Kidney tubule cell (primary cell): ENCODE data around the gene PCSK2.

Experiments used
- DNase-seq: peaks from one replicate; pipeline ENCODE4 v3.0.0-alpha.2; 2018; ENCODE audit warnings: low spot score

PCSK2 gene

GRCh38 chr20:17481661-17482060 lies 254.8 kb downstream of the PCSK2 start:
- DNase-seq = no peak

DNA sequence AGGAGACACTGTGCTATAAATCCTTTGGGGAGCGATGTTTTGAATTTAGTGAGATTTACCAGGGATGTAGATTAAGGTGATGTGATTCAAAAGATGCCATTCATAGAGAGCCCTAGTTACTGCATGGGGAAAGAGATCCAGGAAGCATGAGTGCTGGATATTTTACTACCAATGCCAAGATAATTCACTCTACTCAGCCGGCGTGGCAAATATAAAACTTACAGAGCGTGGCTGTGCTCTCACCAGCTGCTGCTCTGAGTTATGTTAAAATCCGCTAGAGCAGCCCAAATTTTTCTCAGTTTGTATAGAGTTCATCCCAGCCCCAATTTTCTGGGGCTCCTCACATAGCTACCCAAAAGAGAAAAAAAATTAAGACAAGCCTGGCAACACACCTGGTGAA lies 255.7 kb downstream of the PCSK2 start:
- no peak for DNase-seq

DNA sequence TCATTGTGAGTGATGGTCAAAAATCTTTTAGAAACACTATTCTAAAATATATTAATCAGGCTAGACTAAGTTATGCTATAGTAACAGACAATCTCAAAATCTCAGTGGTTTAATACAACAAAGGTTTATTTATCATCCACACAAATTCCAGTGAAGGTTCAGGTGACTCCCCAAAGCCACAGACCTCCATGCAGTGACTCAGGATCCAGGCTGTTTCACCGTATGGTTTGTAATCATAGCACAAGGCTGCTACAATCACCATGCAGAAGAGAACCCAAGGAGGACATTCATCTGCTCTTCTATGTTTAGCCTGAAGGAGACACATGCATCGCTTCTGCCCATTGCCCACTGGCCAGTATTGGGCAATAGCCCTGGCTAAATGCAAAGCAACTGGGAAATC lies 258.2 kb downstream of the PCSK2 start:
- DNase-seq = peak; percentile 9

DNA sequence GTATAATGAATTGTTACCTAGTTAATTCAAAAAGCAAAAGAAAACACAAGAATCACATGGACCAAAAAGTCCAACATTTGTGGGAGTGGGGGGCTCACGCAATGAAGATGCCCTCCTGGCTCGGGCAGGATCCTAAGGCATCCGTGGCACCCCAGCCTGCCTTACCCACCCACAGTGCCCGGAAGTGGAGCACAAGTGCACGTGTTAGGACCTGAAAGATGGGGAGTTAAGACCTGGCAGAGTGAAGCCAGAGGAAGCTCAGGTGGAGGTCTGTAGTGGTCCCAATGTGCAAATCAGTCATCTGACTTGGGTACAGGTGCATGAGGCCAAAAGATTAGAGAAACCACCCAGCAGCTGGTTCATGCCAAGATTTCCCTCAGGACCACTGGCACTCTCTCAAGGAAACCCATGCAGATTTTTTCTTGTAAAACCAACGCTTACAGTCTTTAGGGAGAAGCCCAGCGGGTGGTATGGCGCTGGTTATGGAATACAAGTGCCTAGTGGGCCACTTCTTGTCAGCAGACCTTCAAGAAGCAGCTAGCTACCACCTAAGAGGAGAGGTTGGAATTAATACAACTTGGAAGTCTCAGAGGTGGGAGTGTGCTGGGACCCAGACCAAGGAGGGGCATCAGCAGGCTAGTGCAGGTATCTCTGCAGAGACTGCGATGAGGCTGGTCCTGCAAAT lies 262.2 kb downstream of the PCSK2 start:
- DNase-seq = no peak

DNA sequence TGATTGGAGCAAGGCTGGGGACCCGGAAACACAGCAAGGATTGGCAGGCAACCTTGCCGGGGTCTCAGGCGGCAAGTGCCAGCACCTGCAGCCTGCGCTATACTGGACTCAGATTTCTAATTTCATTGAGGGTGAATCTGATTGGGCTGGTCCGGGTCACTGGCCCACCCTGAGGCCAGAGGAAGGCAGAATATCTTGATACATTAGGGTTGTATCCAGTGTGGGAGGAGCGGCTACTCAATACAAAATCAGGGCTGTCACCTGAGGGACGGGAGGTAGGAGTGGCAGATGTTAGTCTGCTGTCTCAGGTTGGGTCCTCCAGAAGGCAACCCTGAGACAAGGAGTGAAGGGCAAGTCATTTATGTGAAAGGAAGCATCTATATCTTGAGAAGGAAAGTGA lies 263.7 kb downstream of the PCSK2 start:
- DNase-seq = no peak

DNA sequence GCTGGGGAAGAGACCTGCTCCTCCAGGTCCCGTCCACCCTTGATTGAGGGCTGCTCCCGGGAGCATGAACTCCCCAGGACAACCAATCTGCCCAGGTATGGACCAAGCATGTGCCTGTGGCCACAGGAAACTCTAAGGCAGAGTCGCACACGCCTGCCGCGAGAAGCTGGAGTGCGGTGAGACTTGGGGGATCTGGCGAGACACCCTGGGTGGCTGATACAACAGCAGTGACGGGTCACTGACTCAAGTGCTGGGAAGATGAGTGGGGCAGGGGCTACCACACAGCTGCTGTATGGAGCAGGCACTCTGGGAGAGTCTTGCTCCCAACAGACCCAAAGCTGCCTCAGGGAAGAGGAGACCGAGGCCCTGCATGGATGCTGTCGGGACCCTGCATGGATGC lies 264.2 kb downstream of the PCSK2 start:
- no peak for DNase-seq

DNA sequence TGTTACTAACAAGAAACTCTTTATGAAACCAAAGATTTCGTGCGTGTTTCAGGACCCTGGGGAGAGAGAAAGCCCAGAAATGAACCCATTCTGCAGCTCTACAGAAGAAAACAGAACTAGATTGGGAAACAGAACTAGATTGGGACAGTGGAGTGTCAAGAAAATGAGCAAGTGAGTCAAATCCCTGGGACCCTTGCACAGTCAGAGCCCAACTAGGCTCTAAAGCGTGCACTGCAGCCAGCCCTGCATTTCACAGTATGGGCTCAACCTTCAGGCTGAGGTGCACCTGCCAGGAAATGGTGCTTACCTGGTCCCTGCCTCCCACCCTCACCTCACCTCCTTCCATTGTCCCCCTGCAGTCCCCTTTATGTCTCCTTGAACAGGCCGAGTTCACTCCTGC lies 264.6 kb downstream of the PCSK2 start:
- DNase-seq = no peak

DNA sequence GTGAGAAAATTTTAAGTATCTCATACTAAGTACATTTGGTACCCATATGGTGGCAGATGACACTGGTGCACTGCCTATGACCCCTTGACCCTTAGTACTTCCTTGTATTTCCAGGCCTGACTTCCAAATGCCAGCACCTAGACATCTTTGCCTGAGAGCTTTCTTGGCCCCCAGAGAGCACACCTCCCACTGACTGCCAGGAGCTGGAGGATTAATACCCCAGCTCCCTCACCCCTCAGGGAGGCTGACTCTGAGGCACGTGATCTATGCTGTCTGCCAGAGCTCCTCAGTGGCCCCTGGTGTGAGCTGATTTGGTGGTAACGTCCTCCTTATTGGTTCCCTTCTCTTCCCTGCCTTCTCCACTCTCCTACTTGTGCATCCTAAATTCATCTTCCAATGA lies 266.3 kb downstream of the PCSK2 start:
- DNase-seq = no peak

GRCh38 chr20:17494201-17494600 lies 267.4 kb downstream of the PCSK2 start:
- DNase-seq = no peak

GRCh38 chr20:17495826-17496225 lies 269.0 kb downstream of the PCSK2 start:
- DNase-seq = no peak

- peak; percentile 65 for DNase-seq
Measured at GRCh38 chr20:17497821-17498580, 271.2 kb downstream of the PCSK2 start.

DNA sequence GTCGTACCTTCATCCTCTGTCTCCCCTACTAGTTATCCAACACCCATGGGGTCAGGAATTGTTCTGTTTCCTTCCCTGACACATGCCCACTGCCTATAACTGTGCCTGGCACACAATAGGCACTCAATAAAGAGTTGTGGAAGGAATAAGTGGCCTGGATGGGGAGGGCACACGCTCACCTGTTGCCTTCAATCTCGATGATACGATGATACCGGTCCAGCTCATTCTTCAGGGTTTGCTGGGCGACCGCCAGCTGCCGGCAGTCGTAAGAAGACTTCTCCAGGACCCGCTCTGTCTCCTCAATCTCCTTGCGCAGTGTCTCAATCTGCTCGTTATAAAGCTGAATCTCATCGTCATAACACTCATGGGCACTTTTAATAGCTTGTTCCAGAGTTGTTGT lies 271.8 kb downstream of the PCSK2 start:
- DNase-seq = no peak

DNA sequence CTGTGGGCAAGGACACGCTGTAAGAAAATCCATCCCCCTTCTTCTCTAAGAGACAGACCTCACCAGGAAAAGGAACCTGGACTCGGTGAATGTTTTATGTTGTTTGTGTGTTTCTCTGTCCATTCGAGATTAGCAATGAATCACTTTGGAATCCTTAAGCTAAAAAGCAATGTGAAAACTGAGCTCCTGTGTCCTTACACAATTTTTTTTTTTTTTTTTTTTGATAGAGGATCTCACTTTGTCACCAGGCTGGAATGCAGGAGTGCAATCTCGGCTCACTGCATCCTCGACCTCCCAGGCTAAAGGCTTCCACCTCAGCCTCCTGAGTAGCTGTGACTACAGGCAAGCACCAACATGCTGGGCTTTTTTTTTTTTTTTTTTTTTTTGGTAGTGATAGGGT lies 272.2 kb downstream of the PCSK2 start:
- peak; percentile 76 for DNase-seq

GRCh38 chr20:17500271-17500670 lies 273.4 kb downstream of the PCSK2 start:
- DNase-seq = no peak

GRCh38 chr20:17500826-17501225 lies 274.0 kb downstream of the PCSK2 start:
- no peak for DNase-seq

DNA sequence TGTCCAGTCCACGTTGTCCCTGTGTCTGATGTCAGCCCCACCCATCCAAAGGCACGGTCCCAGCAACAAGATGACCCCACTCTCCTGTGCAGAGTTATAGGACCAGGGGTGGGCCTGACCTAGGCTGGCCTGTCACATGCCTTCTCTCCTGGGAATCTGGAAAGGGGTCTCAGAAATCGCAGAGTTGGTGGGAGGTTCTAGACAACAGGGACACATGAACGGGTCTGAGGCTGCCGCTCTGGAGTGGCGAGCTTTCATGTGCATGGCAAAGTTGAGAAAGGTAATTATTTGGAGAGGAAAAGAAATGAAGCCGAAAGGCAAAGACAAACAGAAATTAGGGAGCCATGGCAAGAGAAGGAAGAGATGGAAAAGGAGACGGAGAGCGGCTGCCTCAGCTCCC lies 274.9 kb downstream of the PCSK2 start:
- DNase-seq = no peak

DNA sequence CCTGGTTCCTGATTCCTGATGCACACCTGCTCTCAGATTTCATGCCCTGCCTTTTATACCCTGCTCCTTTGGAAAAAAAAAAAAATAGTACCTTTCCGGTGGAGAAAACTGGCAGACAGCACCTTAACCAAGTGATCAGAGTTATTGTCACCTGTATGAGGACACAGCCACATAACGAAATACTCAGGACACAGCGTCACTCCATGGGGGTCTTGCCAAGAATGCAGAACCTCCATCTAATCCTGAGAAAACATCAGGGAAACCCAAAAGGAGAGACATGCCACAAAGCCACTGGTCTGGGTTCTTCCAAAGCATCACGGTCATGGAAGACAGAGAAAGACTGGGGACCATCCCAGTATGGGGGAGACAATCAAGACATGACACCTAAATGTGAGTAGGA lies 275.3 kb downstream of the PCSK2 start:
- DNase-seq = no peak

DNA sequence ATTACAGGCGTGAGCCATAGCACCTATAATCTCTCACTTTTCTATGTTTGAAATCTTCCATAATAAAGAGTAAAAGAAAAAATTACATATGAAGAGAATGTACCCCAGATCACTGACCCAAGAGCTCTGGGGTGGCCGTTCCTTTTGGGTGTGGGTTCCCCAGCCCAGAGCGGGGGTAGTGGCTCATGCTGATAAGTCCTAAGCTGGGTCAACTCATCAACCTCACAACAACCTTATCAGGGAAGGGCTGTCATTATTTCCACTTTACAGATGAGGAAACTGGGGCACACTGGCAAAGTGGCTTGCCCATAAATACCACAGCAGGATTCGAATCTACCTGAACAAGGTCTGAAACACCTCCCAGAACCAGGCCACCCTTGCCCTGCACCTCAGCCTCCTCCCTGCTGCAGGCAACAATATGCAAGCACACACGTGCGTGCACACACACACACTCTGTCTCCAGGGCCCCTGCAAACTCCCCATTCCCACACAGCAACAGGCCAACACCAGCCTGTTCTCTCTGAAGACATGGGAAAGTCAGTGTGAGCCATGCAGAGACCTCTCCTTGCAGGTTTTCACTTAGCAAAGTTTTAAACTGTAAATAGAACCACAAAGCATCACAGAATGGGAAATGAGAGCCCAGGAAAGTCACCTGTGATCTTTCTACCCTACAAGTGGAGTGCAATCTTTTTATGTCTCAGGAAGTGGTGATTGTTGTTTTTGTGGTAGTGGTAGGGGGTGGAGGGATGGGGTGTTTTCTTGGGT lies 276.6 kb downstream of the PCSK2 start:
- no peak for DNase-seq

- no peak for DNase-seq
Measured at GRCh38 chr20:17504066-17504897, 277.4 kb downstream of the PCSK2 start.

- DNase-seq = peak; percentile 68
Measured at GRCh38 chr20:17504898-17505635, 278.2 kb downstream of the PCSK2 start.
